Osteoblast (primary cell): ENCODE data around the gene EXD2. TPM values are rescaled to one million over a fixed set of nuclear protein-coding genes. Genes with fewer than 3 reads are reported as not detected.

Source experiments
- DNase-seq: peaks from one replicate; pipeline ENCODE4 v3.0.0; 2011; ENCODE audit warnings: low spot score, mixed read lengths; ENCODE audit not compliant: insufficient read length; ENCODE audit errors: missing footprints
- H2AFZ ChIP-seq: 2 replicates; pipeline ENCODE4 v1.6.0; 2011; ENCODE audit warnings: mild to moderate bottlenecking, low read length
- H3K27ac ChIP-seq: 2 replicates; pipeline ENCODE4 v1.5.1; 2011; ENCODE audit warnings: mild to moderate bottlenecking, low read depth, low read length, moderate library complexity
- H3K27me3 ChIP-seq: 2 replicates; pipeline ENCODE4 v1.6.0; 2012; ENCODE audit warnings: mild to moderate bottlenecking, control low read depth, inconsistent platforms, low read length, moderate library complexity; ENCODE audit not compliant: insufficient read depth
- H3K36me3 ChIP-seq: 2 replicates; pipeline ENCODE4 v1.5.1; 2011; ENCODE audit warnings: mild to moderate bottlenecking, low read length, control low read depth, moderate library complexity; ENCODE audit not compliant: insufficient read depth
- H3K4me1 ChIP-seq: 2 replicates; pipeline ENCODE4 v1.5.1; 2011; ENCODE audit warnings: mild to moderate bottlenecking, low read length, control low read depth, moderate library complexity; ENCODE audit not compliant: insufficient read depth
- H3K4me2 ChIP-seq: 2 replicates; pipeline ENCODE4 v1.6.0; 2011; ENCODE audit warnings: mild to moderate bottlenecking, low read length; ENCODE audit not compliant: insufficient read depth
- H3K4me3 ChIP-seq: fragments of 200-600 bp; sonication (generic); 3 replicates; pipeline ENCODE4 v1.5.1; 2012; ENCODE audit warnings: mild to moderate bottlenecking, low read length, inconsistent platforms; ENCODE audit not compliant: insufficient read depth
- H3K79me2 ChIP-seq: 2 replicates; pipeline ENCODE4 v1.6.0; 2012; ENCODE audit warnings: mild to moderate bottlenecking, low read length, control low read depth, inconsistent platforms; ENCODE audit not compliant: insufficient read depth
- H3K9me3 ChIP-seq: 2 replicates; pipeline ENCODE4 v1.5.1; 2011; ENCODE audit warnings: low read depth, low read length, control low read depth
- H4K20me1 ChIP-seq: 2 replicates; pipeline ENCODE4 v1.6.0; 2012; ENCODE audit warnings: mild to moderate bottlenecking, low read length, control low read depth; ENCODE audit not compliant: insufficient read depth
- CTCF ChIP-seq: IDR thresholded peaks from 2 replicates; pipeline ENCODE4 v1.5.1; 2011; ENCODE audit warnings: mild to moderate bottlenecking, low read depth, low read length, moderate library complexity; ENCODE audit errors: extremely low read depth
- total RNA-seq: library from RNA; depleted of rRNA; stranded (reverse); fragments of >200 nt; gene quantifications from 2 replicates; pipeline ENCODE4 v1.2.3, GENCODE V29; 2012

Gene EXD2
- total RNA-seq, 1 donor: 19.9 TPM

DNA sequence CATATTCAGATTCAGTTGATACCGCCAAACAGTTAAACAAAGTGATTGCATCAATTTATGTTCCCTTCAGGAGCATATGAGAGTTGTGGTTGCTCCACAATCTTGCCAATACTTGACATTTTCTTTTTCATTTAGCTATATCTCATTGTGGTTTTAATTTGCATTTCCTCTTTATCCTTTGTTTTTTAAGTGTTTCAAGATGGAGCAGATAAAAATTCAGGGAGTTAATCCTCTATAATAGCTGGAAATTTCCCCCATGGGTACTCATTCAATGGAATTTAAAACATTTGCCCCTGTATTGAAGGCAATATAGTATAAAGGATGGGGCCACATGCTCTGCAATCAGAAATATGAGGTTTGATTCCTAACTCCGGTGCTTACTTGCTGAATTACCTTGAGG is 1.1 kb upstream of the EXD2 start:
- no peaks in the 10 kb centered on the region for H3K36me3 ChIP-seq

DNA sequence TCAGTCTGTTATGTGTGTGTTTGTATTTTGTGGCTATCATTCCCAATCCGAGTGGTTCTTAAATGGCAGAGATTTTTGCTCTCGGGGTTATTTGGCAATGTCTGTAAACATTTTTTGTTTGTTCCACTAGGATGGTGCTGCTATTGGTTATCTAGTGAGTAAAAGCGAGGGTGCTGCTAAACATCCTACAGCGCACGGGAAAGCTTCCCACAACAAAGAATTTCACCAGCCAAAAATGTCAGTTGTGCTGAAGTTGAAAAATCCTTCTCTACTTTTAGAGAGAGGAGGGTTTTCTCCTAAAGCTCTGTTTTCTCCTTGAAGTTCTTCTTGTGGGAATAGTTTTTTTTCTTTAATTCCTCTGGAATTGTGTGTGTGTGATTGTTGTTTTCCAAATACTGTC is 2.4 kb downstream of the EXD2 start:
- H3K9me3 ChIP-seq: no peaks in the 10 kb centered on the region

More for the DNA sequence above, 1.1 kb upstream of the EXD2 start:
- DNase-seq: peak; percentile 0
- TF ChIP-seq CTCF: no peak
- H3K79me2 ChIP-seq: peaks cover 12% of the 10 kb centered on the region
- H3K4me3 ChIP-seq: no peak overlapping the region
- peaks cover 4% of the 10 kb centered on the region for H3K4me1 ChIP-seq
- peaks cover 3% of the 10 kb centered on the region for H3K27me3 ChIP-seq
- H3K9me3 ChIP-seq: no peaks in the 10 kb centered on the region
- no peak overlapping the region for H3K4me2 ChIP-seq
- H3K27ac ChIP-seq: no peak overlapping the region
- no peak overlapping the region for H2AFZ ChIP-seq
- no peaks in the 10 kb centered on the region for H4K20me1 ChIP-seq

GRCh38 chr14:69199786-69200185 is 8.5 kb downstream of the EXD2 start:
- Histone ChIP-seq H4K20me1 (peaks cover 5% of the 10 kb centered on the region), H3K27me3 (no peaks in the 10 kb centered on the region), H3K36me3 (no peaks in the 10 kb centered on the region), H3K9me3 (no peaks in the 10 kb centered on the region), H3K79me2 (peaks cover 13% of the 10 kb centered on the region), H3K4me3 (no peak overlapping the region), H3K4me2 (no peak overlapping the region), H3K4me1 (peaks cover 1% of the 10 kb centered on the region), H2AFZ (no peak overlapping the region), H3K27ac (no peak overlapping the region)
- TF ChIP-seq CTCF: no peak
- DNase-seq: no peak

More for the DNA sequence above, 2.4 kb downstream of the EXD2 start:
- H3K36me3 ChIP-seq: no peaks in the 10 kb centered on the region
- no peak overlapping the region for H3K4me2 ChIP-seq
- H2AFZ ChIP-seq: no peak overlapping the region
- H4K20me1 ChIP-seq: peaks cover 5% of the 10 kb centered on the region
- no peak for DNase-seq
- H3K27ac ChIP-seq: no peak overlapping the region
- H3K79me2 ChIP-seq: peaks cover 24% of the 10 kb centered on the region
- H3K27me3 ChIP-seq: no peaks in the 10 kb centered on the region
- H3K4me3 ChIP-seq: no peak overlapping the region
- peaks cover 4% of the 10 kb centered on the region for H3K4me1 ChIP-seq
- TF ChIP-seq CTCF: no peak

DNA sequence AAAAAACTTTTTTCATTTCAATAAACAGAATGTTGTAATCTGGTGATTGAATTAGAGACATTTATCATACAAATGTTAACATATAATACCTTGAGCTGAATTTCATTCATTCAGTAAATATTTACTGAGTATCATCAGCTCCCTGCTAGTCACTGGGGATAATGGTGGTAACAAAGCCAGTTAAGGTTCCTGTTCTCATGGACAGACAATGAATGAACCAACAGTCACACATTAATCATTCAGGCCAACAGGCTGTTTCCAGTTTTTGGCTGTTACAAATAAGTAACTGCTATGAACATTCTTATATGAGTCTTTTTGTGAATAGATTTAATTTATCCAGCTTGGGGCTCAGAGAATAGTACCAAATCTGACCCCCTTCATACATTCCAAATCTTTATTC is 13.5 kb downstream of the EXD2 start:
- no peaks in the 10 kb centered on the region for H3K9me3 ChIP-seq
- DNase-seq: no peak
- no peak for TF ChIP-seq CTCF

More for the DNA sequence above, 13.5 kb downstream of the EXD2 start:
- H3K4me1 ChIP-seq: peaks cover 3% of the 10 kb centered on the region
- peaks cover 2% of the 10 kb centered on the region for H3K79me2 ChIP-seq
- no peaks in the 10 kb centered on the region for H4K20me1 ChIP-seq
- no peak overlapping the region for H2AFZ ChIP-seq
- no peak overlapping the region for H3K27ac ChIP-seq
- H3K27me3 ChIP-seq: no peaks in the 10 kb centered on the region
- H3K4me3 ChIP-seq: no peak overlapping the region
- H3K4me2 ChIP-seq: no peak overlapping the region
- no peaks in the 10 kb centered on the region for H3K36me3 ChIP-seq
